DND-41 (cell line): ENCODE measurements around the gene TMEM182.
A peak's percentile ranks its signal among the peaks of the same experiment; 100 is the strongest.

Experiments used
- ATAC-seq: fragments of 200-7000 bp; cut with Tn5 transposase; 3 replicates; pipeline ENCODE4 v1.9.1; 2021; ENCODE audit warnings: low read depth; ENCODE audit not compliant: insufficient read depth
- DNase-seq: peaks from one replicate; pipeline ENCODE4 v3.0.0-alpha.2; 2020
- H2AFZ ChIP-seq: 2 replicates; pipeline ENCODE4 v1.6.0; 2012; ENCODE audit warnings: low read depth, low read length
- H3K27ac ChIP-seq: 2 replicates; pipeline ENCODE4 v1.5.1; 2012; ENCODE audit warnings: low read length, inconsistent platforms
- H3K27me3 ChIP-seq: fragments of 200-600 bp; sonication (generic); 2 replicates; pipeline ENCODE4 v1.6.0; 2012; ENCODE audit warnings: low read length, mild to moderate bottlenecking, inconsistent platforms; ENCODE audit not compliant: insufficient read depth, poor library complexity
- H3K36me3 ChIP-seq: 2 replicates; pipeline ENCODE4 v1.5.1; 2012; ENCODE audit warnings: low read length, inconsistent platforms; ENCODE audit not compliant: insufficient read depth
- H3K4me1 ChIP-seq: 2 replicates; pipeline ENCODE4 v1.5.1; 2012; ENCODE audit warnings: mild to moderate bottlenecking, low read length; ENCODE audit not compliant: insufficient read depth
- H3K4me2 ChIP-seq: 2 replicates; pipeline ENCODE4 v1.6.0; 2012; ENCODE audit warnings: mild to moderate bottlenecking, moderate library complexity, low read length, inconsistent platforms; ENCODE audit not compliant: insufficient read depth
- H3K4me3 ChIP-seq, 2 experiments: fragments of 200-600 bp in 1 of 2; shearing (Covaris generic) in 1 of 2; 2 replicates each; pipeline ENCODE4 v1.5.1; 2012 to 2016; ENCODE audit warnings: inconsistent platforms in 2 of 2, low read length in 2 of 2, mild to moderate bottlenecking in 2 of 2, low read depth in 1 of 2, moderate library complexity in 1 of 2
- H3K79me2 ChIP-seq: 2 replicates; pipeline ENCODE4 v1.6.0; 2012; ENCODE audit warnings: low read length, inconsistent platforms; ENCODE audit not compliant: insufficient read depth
- H3K9ac ChIP-seq: 2 replicates; pipeline ENCODE4 v1.6.0; 2012; ENCODE audit warnings: low read depth, mild to moderate bottlenecking, inconsistent platforms, low read length, moderate library complexity
- H3K9me3 ChIP-seq: 2 replicates; pipeline ENCODE4 v1.5.1; 2012; ENCODE audit warnings: low read length, moderate library complexity, mild to moderate bottlenecking, inconsistent platforms; ENCODE audit not compliant: insufficient read depth, severe bottlenecking
- H4K20me1 ChIP-seq: 2 replicates; pipeline ENCODE4 v1.6.0; 2012; ENCODE audit warnings: low read length; ENCODE audit not compliant: insufficient read depth
- EZH2 ChIP-seq: IDR thresholded peaks from 3 replicates; pipeline ENCODE4 v1.6.1; 2012; ENCODE audit warnings: borderline replicate concordance, low read depth, mild to moderate bottlenecking, moderate library complexity, low read length, inconsistent platforms; ENCODE audit not compliant: severe bottlenecking
- TF ChIP-seq, protein P1 (sequence below): IDR thresholded peaks from 2 replicates; pipeline ENCODE4 v1.5.1; 2012; ENCODE audit warnings: borderline replicate concordance, low read length, moderate library complexity, mild to moderate bottlenecking; ENCODE audit not compliant: poor library complexity, severe bottlenecking; ENCODE audit errors: extremely low read depth

TMEM182 gene

GRCh38 chr2:102806250-102806837 lies 44.5 kb downstream of the TMEM182 start:
- Histone ChIP-seq H2AFZ (no peak overlapping the region), H3K79me2 (no peaks in the 10 kb centered on the region), H3K4me3 (no peak overlapping the region), H4K20me1 (peaks cover 6% of the 10 kb centered on the region; the same call in 1 of the 2 replicates), H3K4me1 (peaks cover 19% of the 10 kb centered on the region), H3K36me3 (peaks cover 6% of the 10 kb centered on the region; the same call in 1 of the 2 replicates), H3K27me3 (no peaks in the 10 kb centered on the region), H3K27ac (no peak overlapping the region), H3K9me3 (peaks cover 17% of the 10 kb centered on the region), H3K4me2 (no peak overlapping the region), H3K9ac (no peak overlapping the region)
- ATAC-seq (0 out of 3 replicates have a peak, but pooled peaks have one; percentile 40), DNase-seq (peak; percentile 60)
- TF ChIP-seq, protein P1, sequence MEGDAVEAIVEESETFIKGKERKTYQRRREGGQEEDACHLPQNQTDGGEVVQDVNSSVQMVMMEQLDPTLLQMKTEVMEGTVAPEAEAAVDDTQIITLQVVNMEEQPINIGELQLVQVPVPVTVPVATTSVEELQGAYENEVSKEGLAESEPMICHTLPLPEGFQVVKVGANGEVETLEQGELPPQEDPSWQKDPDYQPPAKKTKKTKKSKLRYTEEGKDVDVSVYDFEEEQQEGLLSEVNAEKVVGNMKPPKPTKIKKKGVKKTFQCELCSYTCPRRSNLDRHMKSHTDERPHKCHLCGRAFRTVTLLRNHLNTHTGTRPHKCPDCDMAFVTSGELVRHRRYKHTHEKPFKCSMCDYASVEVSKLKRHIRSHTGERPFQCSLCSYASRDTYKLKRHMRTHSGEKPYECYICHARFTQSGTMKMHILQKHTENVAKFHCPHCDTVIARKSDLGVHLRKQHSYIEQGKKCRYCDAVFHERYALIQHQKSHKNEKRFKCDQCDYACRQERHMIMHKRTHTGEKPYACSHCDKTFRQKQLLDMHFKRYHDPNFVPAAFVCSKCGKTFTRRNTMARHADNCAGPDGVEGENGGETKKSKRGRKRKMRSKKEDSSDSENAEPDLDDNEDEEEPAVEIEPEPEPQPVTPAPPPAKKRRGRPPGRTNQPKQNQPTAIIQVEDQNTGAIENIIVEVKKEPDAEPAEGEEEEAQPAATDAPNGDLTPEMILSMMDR, result peak; percentile 85
- no peak for TF ChIP-seq EZH2

DNA sequence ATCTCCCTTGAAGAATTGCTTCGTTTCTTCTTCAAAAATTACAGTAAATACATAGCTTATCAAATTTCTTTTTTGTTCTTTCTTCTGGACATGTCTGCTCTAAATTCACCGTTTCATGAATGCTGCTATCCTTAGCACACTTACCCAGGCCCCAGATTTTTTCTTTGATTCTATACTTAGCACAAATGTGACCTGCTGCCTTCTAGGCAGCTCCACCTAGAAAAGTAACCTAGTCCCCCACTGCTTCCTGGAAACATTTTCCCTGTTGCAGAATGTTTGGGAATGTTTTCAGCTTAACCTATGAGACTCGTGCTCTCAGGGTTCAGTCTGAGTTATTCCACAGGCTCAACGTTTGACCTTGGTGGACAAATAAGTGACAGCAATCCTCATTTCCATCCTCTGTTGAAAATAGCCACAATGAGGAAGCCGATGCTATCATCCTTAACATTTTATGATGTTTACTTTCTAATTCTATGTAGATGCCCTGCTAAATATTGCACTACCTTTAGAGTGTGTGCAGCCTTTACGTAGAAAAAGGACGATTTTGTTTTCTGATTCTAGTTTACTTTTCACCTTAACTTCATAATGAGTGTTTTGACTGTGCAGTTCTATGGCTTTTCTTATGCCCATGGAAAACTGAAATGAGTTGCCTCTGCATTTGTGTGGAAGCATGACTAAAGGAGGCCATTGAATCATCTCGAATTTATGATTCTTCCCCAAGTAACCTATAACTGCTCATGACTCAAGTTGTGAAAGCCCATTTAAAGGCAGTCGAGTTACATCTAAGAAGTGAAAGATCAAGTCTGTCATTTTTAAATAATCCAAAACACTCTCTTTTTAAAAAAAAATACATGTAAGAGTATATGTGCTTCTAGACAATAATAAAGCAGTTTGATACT lies 47.7 kb downstream of the TMEM182 start:
- TF ChIP-seq, protein P1, result no peak
- TF ChIP-seq EZH2, result no peak
- Histone ChIP-seq H3K79me2 (no peaks in the 10 kb centered on the region), H3K4me3 (no peak overlapping the region), H3K9ac (no peak overlapping the region), H3K9me3 (no peaks in the 10 kb centered on the region), H3K27me3 (no peaks in the 10 kb centered on the region), H3K4me2 (no peak overlapping the region), H3K27ac (no peak overlapping the region), H3K4me1 (no peaks in the 10 kb centered on the region), H4K20me1 (peaks cover 3% of the 10 kb centered on the region; the same call in 1 of the 2 replicates), H2AFZ (no peak overlapping the region), H3K36me3 (no peaks in the 10 kb centered on the region)
- ATAC-seq (no peak), DNase-seq (no peak)

DNA sequence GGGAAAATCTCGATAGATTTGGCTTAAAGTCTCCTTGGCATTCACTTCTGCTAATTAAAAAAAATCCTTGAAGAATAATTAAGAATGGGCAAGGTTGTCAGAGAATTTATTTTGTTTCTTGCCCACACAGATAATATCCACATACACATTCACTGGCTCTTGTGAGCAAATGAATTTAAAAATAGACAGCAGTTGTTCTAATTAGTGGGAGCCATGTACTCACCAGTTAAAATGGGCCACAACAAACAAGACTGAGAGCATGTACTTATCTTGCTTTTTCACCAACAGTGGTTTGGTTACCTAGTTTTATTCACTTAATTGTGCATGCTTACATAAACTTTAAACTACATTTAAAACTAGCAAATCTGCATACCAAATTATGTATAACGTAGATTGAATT lies 53.5 kb downstream of the TMEM182 start:
- TF ChIP-seq, protein P1, result no peak
- no peak for TF ChIP-seq EZH2
- no peak for ATAC-seq

More for the DNA sequence above, 53.5 kb downstream of the TMEM182 start:
- Histone ChIP-seq H3K4me1 (no peaks in the 10 kb centered on the region), H3K27me3 (no peaks in the 10 kb centered on the region), H3K9ac (no peak overlapping the region), H3K9me3 (no peaks in the 10 kb centered on the region), H3K36me3 (no peaks in the 10 kb centered on the region), H3K27ac (no peak overlapping the region), H3K4me2 (no peak overlapping the region), H2AFZ (no peak overlapping the region), H4K20me1 (no peaks in the 10 kb centered on the region), H3K79me2 (no peaks in the 10 kb centered on the region), H3K4me3 (no peak overlapping the region)
- DNase-seq, result no peak
